Right lobe of liver (tissue), 4 donors: ENCODE results near the gene ALKBH3.

ENCODE experiments used
- POLR2A ChIP-seq: fragments of 450-650 bp; IDR thresholded peaks from one replicate; pipeline ENCODE4 v1.6.1; 2017; ENCODE audit warnings: antibody characterized with exemption, mild to moderate bottlenecking
- TF ChIP-seq, protein P1 (sequence below), 4 donors: fragments of 200-600 bp in 3 of 4; fragments of 450-650 bp in 1 of 4; IDR thresholded peaks; one replicate each; pipeline versions ENCODE4 v1.5.1 to v1.8.0; 2016 to 2022; ENCODE audit warnings: antibody characterized with exemption in 4 of 4, mild to moderate bottlenecking in 2 of 4
- donor health status: DM: no; HTN: no; CAD: no.
- donor health status: DM: no; HTN: no; CAD: no.
- donor health status: DM: no; HTN: yes; CAD: no.

DNA sequence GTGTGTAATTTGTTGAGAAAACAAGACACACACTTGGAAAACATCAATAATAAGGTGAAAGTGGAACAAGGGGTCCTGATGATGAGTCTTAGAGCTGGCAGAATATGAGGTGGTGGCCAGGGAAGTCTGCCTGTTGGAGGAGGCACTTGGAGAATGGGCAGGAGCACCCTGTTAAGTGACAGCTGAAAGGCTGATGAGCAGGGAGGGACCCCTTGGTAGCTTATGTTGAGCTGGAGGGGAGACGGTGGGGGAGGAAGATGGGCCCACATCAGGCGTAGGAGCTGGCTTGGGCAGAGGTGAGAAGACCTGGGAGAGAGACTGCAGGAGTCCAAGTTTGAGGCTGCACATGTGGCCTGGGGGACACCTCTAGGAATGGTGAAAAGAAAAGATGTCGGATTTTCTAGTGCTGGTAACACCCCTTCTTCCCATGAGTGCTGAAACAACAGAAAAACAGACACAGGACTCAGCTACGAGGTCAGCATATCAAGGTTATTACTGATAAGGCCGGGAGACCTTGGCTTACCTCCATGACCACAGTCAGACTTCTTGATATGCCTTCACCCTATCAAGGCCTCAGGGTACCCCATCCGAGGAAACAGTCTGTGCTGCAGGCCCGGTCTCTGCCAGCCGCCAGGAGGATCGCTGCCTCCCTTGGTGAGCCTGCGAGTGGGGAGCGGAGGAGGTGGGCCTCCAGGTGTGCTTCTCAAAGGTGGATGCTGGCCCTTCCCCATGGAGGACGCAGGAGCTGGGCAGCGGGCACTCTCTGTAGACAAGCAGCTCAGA is 47.5 kb downstream of the ALKBH3 start:
- TF ChIP-seq, protein P1, sequence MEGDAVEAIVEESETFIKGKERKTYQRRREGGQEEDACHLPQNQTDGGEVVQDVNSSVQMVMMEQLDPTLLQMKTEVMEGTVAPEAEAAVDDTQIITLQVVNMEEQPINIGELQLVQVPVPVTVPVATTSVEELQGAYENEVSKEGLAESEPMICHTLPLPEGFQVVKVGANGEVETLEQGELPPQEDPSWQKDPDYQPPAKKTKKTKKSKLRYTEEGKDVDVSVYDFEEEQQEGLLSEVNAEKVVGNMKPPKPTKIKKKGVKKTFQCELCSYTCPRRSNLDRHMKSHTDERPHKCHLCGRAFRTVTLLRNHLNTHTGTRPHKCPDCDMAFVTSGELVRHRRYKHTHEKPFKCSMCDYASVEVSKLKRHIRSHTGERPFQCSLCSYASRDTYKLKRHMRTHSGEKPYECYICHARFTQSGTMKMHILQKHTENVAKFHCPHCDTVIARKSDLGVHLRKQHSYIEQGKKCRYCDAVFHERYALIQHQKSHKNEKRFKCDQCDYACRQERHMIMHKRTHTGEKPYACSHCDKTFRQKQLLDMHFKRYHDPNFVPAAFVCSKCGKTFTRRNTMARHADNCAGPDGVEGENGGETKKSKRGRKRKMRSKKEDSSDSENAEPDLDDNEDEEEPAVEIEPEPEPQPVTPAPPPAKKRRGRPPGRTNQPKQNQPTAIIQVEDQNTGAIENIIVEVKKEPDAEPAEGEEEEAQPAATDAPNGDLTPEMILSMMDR (IDR thresholded peaks at IDR 0.05), result no peak
- TF ChIP-seq POLR2A, result no peak
